PFSK-1 (cell line): Measurements from ENCODE around the gene GPR85.

ENCODE experiments used
- FOXP2 ChIP-seq: optimal IDR thresholded peaks from 2 replicates; pipeline ENCODE3; 2011; ENCODE audit warnings: borderline replicate concordance, control low read depth, inconsistent platforms; ENCODE audit not compliant: insufficient read depth; ENCODE audit errors: extremely low read length, extremely low read depth
- POLR2AphosphoS5 ChIP-seq: IDR thresholded peaks from 2 replicates; pipeline ENCODE4 v1.6.1; 2012; ENCODE audit warnings: low read depth, mild to moderate bottlenecking, control low read depth, low read length, moderate library complexity
- REST ChIP-seq, 2 experiments: IDR thresholded peaks; 2 replicates each; pipeline versions ENCODE4 v1.6.1 to v1.8.0; 2011 to 2012; ENCODE audit warnings: low read depth in 2 of 2, low read length in 2 of 2, control low read depth in 1 of 2, inconsistent platforms in 1 of 2, mild to moderate bottlenecking in 1 of 2, moderate library complexity in 1 of 2; ENCODE audit not compliant: insufficient read depth in 1 of 2
- SIN3A ChIP-seq: IDR thresholded peaks from 2 replicates; pipeline ENCODE4 v1.6.1; 2012; ENCODE audit warnings: mild to moderate bottlenecking, low read length, moderate library complexity, borderline replicate concordance; ENCODE audit not compliant: insufficient read depth
- TAF1 ChIP-seq: IDR thresholded peaks from 2 replicates; pipeline ENCODE4 v1.6.1; 2012; ENCODE audit warnings: low read length, control low read depth, borderline replicate concordance; ENCODE audit not compliant: insufficient read depth

GPR85 gene

GRCh38 chr7:113113912-113114311 lies 27.3 kb upstream of the GPR85 start:
- TF ChIP-seq TAF1 (no peak), FOXP2 (no peak), SIN3A (no peak), POLR2AphosphoS5 (no peak), REST (IDR thresholded peaks at IDR 0.05; ENCODE audit: insufficient read depth in 1 of 2, low read depth in 2 of 2, low read length in 2 of 2) (no peak)

- no peak for TF ChIP-seq POLR2AphosphoS5
- TF ChIP-seq SIN3A = no peak
- TF ChIP-seq FOXP2 = no peak
- TF ChIP-seq REST (IDR thresholded peaks at IDR 0.05; ENCODE audit: insufficient read depth in 1 of 2, low read depth in 2 of 2, low read length in 2 of 2) = no peak
- TF ChIP-seq TAF1 = no peak
Measured at GRCh38 chr7:113109718-113110117, 23.1 kb upstream of the GPR85 start.

- TF ChIP-seq REST (IDR thresholded peaks at IDR 0.05; ENCODE audit: insufficient read depth in 1 of 2, low read depth in 2 of 2, low read length in 2 of 2) = no peak
- no peak for TF ChIP-seq TAF1
- no peak for TF ChIP-seq FOXP2
- TF ChIP-seq POLR2AphosphoS5 = no peak
- no peak for TF ChIP-seq SIN3A
Measured at GRCh38 chr7:113100121-113100603, 13.5 kb upstream of the GPR85 start.

- TF ChIP-seq REST (IDR thresholded peaks at IDR 0.05; ENCODE audit: insufficient read depth in 1 of 2, low read depth in 2 of 2, low read length in 2 of 2) (no peak), POLR2AphosphoS5 (no peak), TAF1 (no peak), FOXP2 (no peak), SIN3A (no peak)
Measured at GRCh38 chr7:113099284-113099919, 12.8 kb upstream of the GPR85 start.
